GM18858 (cell line): ENCODE results near the gene NRG2.

Experiments used
- ATAC-seq: cut with Tn5 transposase; IDR thresholded peaks from one replicate; pipeline ENCODE4 v1.9.1; 2021; ENCODE audit not compliant: unreplicated experiment

Gene NRG2

GRCh38 chr5:139845846-139846681, 197.0 kb downstream of the NRG2 start:
- ATAC-seq: no peak

GRCh38 chr5:139844472-139845145, 198.5 kb downstream of the NRG2 start:
- ATAC-seq: no peak

GRCh38 chr5:139843991-139844390, 199.1 kb downstream of the NRG2 start:
- no peak for ATAC-seq

- no peak for ATAC-seq
Measured at GRCh38 chr5:139842321-139842720, 200.8 kb downstream of the NRG2 start.

GRCh38 chr5:139841549-139841948, 201.6 kb downstream of the NRG2 start:
- no peak for ATAC-seq

- ATAC-seq: no peak
Measured at GRCh38 chr5:139839918-139840317, 203.2 kb downstream of the NRG2 start.

GRCh38 chr5:139839232-139839815, 203.8 kb downstream of the NRG2 start:
- no peak for ATAC-seq

GRCh38 chr5:139838381-139839197, 204.5 kb downstream of the NRG2 start:
- no peak for ATAC-seq

- no peak for ATAC-seq
Measured at GRCh38 chr5:139837711-139838380, 205.3 kb downstream of the NRG2 start.

GRCh38 chr5:139836469-139837208, 206.5 kb downstream of the NRG2 start:
- no peak for ATAC-seq

- ATAC-seq: no peak
Measured at GRCh38 chr5:139835656-139836055, 207.4 kb downstream of the NRG2 start.

GRCh38 chr5:139833525-139833924, 209.6 kb downstream of the NRG2 start:
- ATAC-seq: no peak

GRCh38 chr5:139831624-139832023, 211.5 kb downstream of the NRG2 start:
- no peak for ATAC-seq

- ATAC-seq: no peak
Measured at GRCh38 chr5:139829471-139829870, 213.6 kb downstream of the NRG2 start.

GRCh38 chr5:139828207-139828895, 214.7 kb downstream of the NRG2 start:
- no peak for ATAC-seq

- ATAC-seq: no peak
Measured at GRCh38 chr5:139825690-139826089, 217.4 kb downstream of the NRG2 start.

- no peak for ATAC-seq
Measured at GRCh38 chr5:139823757-139824355, 219.2 kb downstream of the NRG2 start.

- ATAC-seq: no peak
Measured at GRCh38 chr5:139822553-139823425, 220.3 kb downstream of the NRG2 start.
